Left forelimb (tissue), 1 donor: Measurements from ENCODE around the gene LRRIQ4.

Experiments used
- DNase-seq: peaks from one replicate; pipeline ENCODE4 v3.0.0-alpha.2; 2018; ENCODE audit warnings: low spot score

The LRRIQ4 gene

DNA sequence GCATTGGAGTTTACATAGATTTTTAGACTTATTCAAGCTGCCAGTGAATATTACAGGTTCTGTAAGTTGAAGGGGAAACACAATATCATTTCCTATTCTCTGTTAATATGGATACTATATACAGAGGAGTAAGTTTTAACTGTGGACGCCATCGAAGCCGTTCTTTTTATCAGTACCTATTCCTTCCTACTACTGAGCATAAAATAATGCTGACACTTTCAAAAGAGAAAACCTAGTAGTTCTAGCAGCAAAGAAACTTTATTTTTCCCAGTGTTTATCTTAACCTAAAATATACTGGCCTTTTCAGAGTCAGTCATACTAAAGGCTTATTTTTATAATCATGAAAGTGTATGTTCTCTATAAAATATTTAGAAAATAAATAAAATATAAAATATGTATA, 42.8 kb downstream of the LRRIQ4 start:
- no peak for DNase-seq

DNA sequence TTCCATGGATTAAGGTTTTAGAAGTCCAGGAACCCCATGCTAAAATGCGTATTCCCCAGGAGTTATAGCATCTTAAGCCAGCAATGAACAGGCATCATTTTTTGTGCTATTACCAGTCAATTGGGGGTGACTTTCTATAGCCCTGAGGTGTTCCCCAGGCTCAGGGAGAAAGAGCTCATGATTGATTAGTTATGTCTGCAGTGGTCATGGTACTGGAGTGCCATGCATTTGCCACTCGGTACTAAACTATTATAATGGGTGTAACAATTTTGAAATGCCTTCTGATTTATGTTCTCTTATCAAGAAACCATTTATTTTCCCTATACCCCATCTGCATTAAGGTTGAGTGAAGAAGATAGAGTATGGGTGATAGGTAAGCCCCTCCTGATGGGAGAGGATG, 45.1 kb downstream of the LRRIQ4 start:
- no peak for DNase-seq

DNA sequence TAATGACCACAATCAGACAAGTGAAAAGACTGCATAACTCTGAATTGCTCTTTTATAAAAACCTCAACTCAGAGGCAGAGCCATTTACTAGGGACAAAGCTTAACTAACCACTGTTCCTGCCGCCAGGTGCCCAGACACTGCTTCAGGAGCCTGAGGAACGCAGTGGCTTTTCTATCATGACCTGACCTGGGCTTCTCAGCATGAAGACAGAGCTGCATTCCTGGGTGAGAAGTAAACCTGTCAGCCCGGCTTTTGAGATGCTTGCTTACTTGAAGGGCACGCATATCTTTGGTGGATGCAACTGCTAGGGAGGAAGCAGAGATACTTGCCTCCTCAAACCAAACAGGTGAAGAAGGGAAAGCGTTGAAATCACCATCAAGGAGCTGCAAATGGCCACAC, 49.2 kb downstream of the LRRIQ4 start:
- no peak for DNase-seq

DNA sequence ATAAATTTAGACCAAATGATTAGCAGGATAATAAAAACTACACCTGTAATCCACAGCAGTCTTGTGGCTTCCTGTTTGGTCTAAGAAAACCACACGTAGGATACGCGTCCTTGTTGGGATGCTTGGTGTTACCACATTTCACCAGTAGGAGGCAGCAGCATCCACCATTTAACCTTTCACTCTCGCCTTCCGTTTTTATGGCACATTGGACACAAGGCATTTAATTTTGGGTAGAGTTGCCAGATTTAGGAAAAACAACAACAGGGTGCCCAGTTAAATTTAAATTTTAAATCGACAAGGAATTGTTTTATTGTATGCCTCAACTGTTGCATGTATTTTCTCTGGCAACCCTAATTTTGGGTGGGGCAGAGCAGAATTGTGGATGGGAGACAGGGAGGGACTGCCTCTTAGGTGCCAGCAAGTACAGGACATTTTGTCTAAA, 50.8 kb downstream of the LRRIQ4 start:
- DNase-seq: no peak

DNA sequence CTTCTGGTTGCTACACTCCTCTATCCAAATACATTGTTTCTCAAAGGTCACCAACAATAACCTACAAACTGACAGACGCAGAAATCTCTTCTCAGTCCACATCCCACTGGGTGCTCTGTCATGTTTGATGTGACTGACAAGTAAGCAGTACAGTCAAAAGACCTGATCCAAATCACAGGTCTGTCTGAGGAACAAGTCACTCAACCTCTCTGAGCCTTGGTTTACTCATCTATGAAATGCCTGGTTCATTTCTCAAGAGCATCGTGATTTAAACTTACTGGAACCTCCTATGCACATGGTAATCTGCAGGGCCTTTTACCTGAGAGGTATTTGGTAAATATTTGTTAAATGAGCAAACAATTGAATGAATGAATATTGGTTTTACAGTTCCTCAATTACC, 51.6 kb downstream of the LRRIQ4 start:
- no peak for DNase-seq

DNA sequence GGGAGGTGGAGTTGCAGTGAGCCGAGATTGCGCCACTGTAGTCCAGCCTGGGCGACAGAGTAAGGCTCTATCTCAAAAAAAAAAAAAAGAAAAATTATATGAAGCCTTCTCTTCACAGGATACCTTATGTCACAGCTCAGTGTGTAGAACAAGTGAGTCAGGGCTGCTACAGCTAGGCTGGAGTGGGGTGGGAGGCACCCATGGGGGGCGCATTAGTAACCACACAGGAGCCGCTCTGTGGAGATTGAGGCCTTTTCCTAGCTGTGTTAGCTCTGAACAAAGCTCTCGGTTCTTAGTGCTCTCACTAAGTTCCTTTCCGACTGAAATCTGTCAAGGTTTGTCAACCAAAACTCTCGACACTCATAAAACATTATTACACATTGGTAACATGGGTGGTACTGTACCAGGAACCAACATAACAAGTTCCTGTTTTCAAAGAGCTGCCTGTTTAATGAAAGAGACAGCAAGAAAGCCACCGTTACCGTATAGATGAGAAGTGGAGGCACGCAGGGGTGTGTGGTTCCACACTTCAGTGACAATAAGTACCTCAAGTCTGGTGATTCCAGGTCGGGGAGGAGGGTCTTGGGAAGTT, 52.6 kb downstream of the LRRIQ4 start:
- DNase-seq: no peak

DNA sequence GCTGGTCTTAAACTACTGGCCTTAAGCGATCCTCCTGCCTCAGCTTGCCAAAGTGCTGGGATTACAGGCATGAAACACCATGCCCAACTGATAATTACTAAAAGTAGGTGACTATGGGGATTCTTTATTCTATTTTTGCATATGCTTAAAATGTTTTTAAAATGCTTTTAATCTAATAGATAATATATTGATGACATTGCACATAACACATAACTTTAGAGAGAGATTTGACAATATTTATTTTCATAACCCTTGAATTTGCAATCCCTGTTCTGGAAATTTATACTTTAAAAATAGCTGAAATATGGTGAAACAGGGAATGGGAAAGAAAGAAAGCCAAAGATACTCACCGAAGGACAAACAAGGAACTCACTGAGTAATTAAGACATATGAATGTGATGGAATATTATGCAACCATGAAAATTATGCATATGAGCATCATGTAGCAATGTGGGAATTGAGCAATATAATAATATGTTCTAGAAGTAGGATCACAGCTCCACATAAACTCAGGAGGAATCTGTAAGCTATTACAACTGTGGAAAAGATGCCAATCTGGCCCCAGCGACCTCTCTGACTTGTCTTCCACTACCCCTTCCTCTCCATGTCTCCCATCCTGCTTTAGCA, 55.0 kb downstream of the LRRIQ4 start:
- no peak for DNase-seq

DNA sequence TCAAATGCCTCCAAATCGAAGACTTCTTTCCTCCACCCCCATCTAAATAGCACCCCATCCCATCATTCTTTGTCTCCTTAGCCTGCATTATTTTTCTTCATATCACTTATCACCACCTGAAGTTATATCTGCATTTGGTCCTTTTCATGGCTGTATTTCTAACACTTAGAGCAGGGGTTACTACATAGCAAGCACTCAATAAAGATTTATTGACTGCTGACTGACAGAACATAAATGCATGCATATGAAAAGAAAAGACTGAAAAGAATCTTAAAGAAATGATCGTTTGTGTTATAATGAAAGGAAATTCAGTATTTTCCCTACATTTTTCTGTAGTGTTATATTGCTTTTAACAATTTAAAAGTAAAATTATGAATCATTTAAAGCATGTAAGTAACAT, 55.7 kb downstream of the LRRIQ4 start:
- no peak for DNase-seq

DNA sequence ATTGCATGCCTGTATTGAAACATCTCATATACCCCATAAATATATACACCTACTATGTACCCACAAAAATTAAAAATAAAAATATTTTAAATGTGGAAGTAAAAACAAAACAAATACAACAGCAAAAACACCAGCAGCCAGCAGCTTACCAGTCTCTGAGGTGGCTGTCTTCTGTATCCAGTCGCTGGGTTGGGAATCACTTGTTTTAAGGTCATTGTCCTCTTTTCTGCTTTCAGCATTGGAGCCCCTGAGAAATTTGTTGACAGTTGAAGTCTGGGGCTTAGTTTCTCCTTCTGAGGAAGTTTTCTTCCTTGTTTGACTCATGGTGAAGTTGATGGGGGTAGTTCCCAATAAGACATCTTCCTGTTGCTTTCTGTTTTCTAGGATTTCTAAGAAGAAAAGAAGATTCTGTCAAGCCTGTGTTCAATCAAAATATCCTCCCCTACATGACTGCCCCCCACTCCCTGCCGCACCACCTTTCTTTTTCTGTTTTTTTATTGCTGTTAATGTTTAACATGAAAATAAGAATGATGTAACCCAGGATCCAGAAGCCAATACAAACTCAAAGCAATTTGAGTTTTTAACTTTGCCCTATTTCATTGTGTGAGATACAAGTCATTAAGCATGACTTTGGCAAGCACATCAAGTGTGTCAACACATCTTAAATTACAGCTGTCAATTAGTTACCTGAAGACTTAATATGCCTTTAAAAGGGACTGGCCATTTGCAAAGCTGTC, 57.0 kb downstream of the LRRIQ4 start, which contains the start of gene LRRC31:
LRRC31 (minus strand) TSS at position 452 of the 737 bp plus-strand sequence; CDS start at position 324, 128 bp downstream.
- no peak for DNase-seq

DNA sequence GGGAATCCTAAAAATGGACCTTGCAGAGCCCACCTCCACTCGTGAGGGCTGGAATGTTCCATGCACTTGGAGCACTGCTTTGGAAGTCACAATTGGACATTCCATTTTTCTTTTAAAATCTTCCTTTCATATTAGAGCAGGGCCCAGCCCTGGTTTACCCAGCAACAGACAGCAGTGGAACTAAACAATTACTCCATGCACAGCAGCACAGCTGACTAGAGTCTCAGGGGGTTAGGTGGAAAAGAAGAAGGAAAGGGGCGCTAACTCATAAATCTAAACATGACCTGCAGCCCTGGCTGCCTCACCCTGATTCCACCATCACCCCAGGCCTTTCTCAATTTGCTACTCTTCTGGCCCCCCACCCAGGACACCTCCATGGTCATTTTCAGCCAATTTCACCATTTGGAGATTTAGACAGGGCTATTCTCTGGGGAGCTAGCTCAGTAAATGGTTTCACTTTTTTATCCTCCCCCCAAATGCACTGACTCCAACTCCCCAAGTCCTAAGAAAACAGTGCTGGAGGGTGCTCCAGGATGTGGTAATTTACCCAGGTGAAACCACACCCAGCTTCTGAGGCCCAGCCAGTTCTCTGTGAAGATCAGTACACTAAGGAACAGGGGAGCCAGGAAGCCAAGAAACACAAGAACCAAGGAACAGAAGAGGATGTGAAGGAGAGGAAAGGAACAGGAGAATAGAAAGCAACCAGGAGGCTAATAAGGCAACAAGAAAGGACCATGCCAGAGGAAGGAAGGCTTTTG, 58.6 kb downstream of the LRRIQ4 start:
- no peak for DNase-seq

DNA sequence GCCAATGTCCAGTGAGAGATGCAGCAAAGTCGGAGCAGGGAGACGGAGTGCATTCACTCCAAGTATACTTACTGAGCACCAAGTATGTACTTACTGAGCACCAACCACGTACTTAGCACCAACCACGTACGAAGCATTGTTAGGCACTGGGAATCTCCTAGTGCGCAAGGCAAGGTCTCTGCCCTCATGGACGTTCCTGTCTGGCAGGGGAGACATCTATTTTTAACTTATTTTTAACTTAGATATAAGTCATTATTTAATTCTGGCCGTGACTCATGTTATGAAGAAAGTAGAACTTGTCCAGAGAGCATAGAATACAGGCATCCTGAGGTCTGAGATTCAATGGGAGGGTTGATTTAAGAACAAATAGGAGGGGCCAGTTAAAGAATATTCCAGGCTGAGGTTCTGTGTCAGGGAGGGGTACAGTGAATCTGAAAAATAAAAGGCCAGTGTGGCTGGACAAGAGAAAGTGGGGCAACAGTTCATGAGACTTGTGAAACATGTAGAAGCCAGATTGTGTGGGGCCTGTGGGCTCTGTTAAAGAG, 66.4 kb downstream of the LRRIQ4 start:
- DNase-seq: no peak

DNA sequence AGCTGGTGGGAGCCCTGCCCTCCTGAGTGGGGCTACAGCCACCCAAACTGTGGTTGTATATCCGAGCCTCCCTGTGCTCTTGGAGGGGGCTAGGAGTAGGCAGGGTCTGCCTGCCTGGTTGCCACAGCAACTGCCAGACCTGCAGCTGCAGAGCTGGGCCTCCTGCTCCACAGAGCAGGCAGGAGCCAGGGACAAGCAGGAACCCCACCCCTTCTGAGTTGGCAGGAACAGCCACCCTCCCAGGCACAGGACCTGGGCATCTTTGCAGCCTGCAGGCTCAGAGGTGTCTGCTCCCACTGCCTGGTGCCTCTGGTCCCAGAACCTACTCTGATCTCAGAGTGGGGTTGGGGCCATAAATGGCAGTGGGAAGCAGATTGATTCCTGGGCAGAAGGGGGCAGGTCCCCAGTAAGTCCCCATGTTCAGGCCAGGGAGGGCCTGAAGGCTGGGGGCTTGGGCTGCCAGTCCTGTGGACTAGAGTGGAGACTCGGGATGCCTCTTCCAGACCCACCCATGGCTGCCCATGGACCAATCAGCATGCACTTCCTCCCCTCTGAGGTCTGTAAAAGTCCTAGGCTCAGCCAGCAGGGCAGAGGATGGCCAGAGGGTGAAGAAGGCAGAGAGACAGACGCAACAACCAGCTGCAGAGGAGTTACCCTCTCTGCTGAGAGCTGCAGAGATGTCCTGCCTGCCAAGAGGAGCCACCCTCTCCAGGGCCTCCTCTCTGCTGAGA, 67.3 kb downstream of the LRRIQ4 start:
- no peak for DNase-seq

DNA sequence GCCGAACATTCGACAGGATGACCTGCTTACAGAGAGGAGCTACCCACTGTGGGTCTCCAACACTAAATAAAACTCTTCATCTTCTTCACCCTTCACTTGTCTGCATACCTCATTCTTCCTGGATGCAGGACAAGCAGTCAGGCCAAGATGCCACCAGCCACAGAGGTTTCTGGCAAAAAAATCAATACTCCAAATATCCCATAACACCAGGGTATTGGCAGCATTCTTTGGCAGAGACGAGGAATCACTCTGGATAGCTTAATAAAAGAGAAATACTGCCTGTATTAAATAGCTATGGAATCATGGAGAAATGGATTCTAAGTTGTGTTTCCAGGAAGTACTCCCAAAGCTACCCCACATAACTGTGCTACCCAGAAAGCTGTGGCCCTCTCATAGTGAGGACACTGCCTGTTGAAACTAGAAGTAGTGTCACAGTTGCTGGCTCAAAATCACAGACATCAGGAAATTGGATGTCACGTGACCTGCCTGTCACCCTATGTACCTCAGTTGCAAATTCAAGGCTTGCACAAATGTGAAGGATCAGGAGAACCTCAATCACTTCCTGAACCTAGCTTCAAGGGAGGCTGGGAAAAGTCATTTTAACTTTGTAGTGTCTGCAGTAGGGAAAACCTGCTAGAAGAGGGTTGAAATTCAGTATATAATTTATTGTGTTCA, 68.0 kb downstream of the LRRIQ4 start:
- DNase-seq: no peak

DNA sequence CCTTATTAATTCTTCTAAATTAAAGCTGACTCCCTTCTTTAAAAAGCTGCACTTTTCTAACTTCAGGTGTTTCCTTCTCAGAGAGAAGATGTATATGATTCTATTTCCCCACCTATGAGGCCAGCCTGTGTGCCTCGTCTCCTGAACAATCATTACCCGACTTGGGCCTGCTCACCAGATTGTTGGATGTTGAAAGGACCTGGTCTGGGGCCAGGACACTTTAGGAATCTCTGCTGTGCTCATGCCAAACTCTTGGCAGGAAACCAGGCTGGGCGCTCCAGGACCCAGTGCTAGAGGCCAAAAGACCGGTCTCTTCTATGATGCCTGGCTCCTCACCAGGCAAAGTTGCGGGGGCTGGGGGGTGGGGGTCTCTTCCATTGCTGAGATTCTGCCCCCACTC, 74.0 kb downstream of the LRRIQ4 start:
- no peak for DNase-seq
